Uterus (tissue), 4 donors: ENCODE data around the gene CPM. TPM values are rescaled to one million over a fixed set of nuclear protein-coding genes. Genes with fewer than 3 reads are reported as not detected.

ENCODE experiments used
- DNase-seq, 2 donors: peaks; one replicate each; pipeline ENCODE4 v3.0.0-alpha.2; 2019 to 2020
- H3K27ac ChIP-seq, 2 donors: fragments of 200-600 bp; sonication (generic); 1 replicate in 1 of 2; 2 replicates in 1 of 2; pipeline ENCODE4 v1.5.1; 2016 to 2018
- H3K27me3 ChIP-seq, 2 donors: fragments of 200-600 bp; sonication (generic); one replicate each; pipeline ENCODE4 v1.5.1; 2018 to 2019; ENCODE audit warnings: control low read depth in 1 of 2
- H3K36me3 ChIP-seq, 2 donors: fragments of 200-600 bp; sonication (generic); one replicate each; pipeline ENCODE4 v1.5.1; 2019; ENCODE audit warnings: control low read depth in 1 of 2
- H3K4me1 ChIP-seq, 2 donors: fragments of 200-600 bp; sonication (generic); one replicate each; pipeline ENCODE4 v1.5.1; 2018 to 2019; ENCODE audit warnings: control low read depth in 1 of 2
- H3K4me3 ChIP-seq, 2 donors: fragments of 200-600 bp; sonication (generic); 1 replicate in 1 of 2; 2 replicates in 1 of 2; pipeline ENCODE4 v1.5.1; 2018 to 2019; ENCODE audit warnings: mild to moderate bottlenecking in 1 of 2
- H3K9me3 ChIP-seq, 2 donors: fragments of 200-600 bp; sonication (generic); one replicate each; pipeline ENCODE4 v1.5.1; 2019; ENCODE audit warnings: control low read depth in 1 of 2
- POLR2A ChIP-seq, 2 donors: fragments of 450-650 bp; IDR thresholded peaks; one replicate each; pipeline ENCODE4 v1.6.1; 2016; ENCODE audit warnings: antibody characterized with exemption in 2 of 2, mild to moderate bottlenecking in 1 of 2, moderate library complexity in 1 of 2
- intact Hi-C: fragments of 100-400 bp; cut with DNase I; formaldehyde crosslinking; loops from one replicate; pipeline ENCODE4 v1.15.1; 2023; ENCODE audit warnings: low total_unique reads
- total RNA-seq, 4 donors: library from RNA; depleted of rRNA in 3 of 4; stranded (reverse); fragments of >200 nt in 3 of 4; gene quantifications; one replicate each; pipeline versions ENCODE4 v1.1.0 to v1.2.4, GENCODE V29; 2014 to 2023
- TF ChIP-seq, protein P1 (sequence below), 4 experiments: fragments of 200-600 bp in 2 of 4; fragments of 450-650 bp in 2 of 4; sonication (generic) in 2 of 4; IDR thresholded peaks; one replicate each; pipeline ENCODE4 v1.5.1; 2016 to 2019; ENCODE audit warnings: antibody characterized with exemption in 4 of 4, mild to moderate bottlenecking in 2 of 4, moderate library complexity in 1 of 4
- donor health status: DM: yes; HTN: yes; CAD: no.

Gene CPM
- total RNA-seq, 4 donors from 2014 or later, result 4.4 to 20.0 (median 10.7) TPM

DNA sequence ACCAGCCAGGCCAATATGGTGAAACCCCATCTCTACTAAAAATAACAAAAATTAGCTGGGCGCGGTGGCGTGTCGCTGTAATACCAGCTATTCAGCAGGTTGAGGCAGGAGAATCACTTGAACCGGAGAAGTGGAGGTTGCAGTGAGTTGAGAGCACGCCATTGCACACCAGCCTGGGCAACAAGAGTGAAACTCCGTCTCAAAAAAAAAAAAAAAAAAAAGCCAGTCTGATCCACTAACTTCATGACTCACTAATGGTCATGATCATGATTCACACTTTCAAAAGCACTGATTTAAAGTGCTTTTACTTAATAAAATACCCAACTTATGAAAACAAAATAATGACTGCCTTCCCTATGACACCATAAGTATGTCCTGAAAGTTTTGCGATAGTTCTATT lies 38.4 kb upstream of the CPM start:
- no peaks in the 10 kb centered on the region for H3K4me1 ChIP-seq

DNA sequence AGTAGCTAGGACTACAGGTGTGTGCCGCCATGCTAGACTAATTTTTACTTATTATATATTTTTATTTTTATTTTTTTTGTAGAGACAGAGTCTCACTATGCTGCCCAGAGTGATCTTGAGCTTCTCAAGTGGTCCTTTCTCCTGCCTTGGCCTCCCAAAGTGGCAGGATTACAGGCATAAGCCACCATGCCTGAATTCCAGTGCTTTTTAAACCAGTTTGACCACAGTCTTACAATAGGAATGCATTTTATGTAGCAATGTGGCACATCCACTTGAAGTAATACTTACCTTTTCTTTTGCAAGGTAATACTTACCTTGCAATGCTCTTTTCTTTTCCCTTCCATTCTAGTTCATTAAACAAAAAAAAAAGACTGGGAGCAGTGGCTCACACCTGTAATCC lies 38.0 kb upstream of the CPM start:
- Histone ChIP-seq H3K9me3 (no peaks in the 10 kb centered on the region), H3K4me1 (no peaks in the 10 kb centered on the region), H3K27ac (no peak overlapping the region), H3K27me3 (no peaks in the 10 kb centered on the region), H3K4me3 (no peak overlapping the region), H3K36me3 (no peaks in the 10 kb centered on the region)
- intact Hi-C loops, result no loop called here
- TF ChIP-seq, protein P1, sequence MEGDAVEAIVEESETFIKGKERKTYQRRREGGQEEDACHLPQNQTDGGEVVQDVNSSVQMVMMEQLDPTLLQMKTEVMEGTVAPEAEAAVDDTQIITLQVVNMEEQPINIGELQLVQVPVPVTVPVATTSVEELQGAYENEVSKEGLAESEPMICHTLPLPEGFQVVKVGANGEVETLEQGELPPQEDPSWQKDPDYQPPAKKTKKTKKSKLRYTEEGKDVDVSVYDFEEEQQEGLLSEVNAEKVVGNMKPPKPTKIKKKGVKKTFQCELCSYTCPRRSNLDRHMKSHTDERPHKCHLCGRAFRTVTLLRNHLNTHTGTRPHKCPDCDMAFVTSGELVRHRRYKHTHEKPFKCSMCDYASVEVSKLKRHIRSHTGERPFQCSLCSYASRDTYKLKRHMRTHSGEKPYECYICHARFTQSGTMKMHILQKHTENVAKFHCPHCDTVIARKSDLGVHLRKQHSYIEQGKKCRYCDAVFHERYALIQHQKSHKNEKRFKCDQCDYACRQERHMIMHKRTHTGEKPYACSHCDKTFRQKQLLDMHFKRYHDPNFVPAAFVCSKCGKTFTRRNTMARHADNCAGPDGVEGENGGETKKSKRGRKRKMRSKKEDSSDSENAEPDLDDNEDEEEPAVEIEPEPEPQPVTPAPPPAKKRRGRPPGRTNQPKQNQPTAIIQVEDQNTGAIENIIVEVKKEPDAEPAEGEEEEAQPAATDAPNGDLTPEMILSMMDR (IDR thresholded peaks at IDR 0.05), result no peak
- TF ChIP-seq POLR2A (IDR thresholded peaks at IDR 0.05), result no peak
- DNase-seq, result no peak

More for the DNA sequence above, 38.4 kb upstream of the CPM start:
- Histone ChIP-seq H3K27ac (no peak overlapping the region), H3K9me3 (no peaks in the 10 kb centered on the region), H3K27me3 (no peaks in the 10 kb centered on the region), H3K4me3 (no peak overlapping the region), H3K36me3 (no peaks in the 10 kb centered on the region)
- TF ChIP-seq POLR2A (IDR thresholded peaks at IDR 0.05), result no peak
- TF ChIP-seq, protein P1 (IDR thresholded peaks at IDR 0.05), result no peak
- intact Hi-C loops, result no loop called here
- no peak for DNase-seq

DNA sequence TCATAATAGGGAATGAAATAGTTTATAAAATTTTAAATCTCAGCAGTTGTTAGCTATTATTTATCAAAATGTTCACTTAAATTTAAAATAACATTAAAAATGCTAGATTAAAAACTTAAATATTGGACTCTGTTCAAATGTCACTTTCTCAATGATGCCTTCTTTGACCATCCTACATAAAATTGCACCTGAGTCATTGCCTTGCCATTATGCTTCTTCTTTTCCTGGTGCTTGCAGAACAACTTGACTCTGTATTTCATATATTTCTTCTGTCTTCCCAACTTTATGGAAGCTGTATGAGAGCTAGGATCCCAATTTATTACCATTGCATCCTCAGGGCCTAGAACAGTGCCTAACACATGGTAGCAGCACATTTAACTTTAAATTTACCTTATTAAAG lies 37.3 kb upstream of the CPM start:
- H3K9me3 ChIP-seq, result no peaks in the 10 kb centered on the region
- H3K4me1 ChIP-seq, result no peaks in the 10 kb centered on the region
- H3K27ac ChIP-seq, result no peak overlapping the region
- H3K36me3 ChIP-seq, result no peaks in the 10 kb centered on the region
- TF ChIP-seq, protein P1 (IDR thresholded peaks at IDR 0.05), result no peak
- TF ChIP-seq POLR2A (IDR thresholded peaks at IDR 0.05), result no peak
- intact Hi-C loops, result no loop called here
- H3K4me3 ChIP-seq, result no peak overlapping the region
- no peak for DNase-seq
- no peaks in the 10 kb centered on the region for H3K27me3 ChIP-seq

DNA sequence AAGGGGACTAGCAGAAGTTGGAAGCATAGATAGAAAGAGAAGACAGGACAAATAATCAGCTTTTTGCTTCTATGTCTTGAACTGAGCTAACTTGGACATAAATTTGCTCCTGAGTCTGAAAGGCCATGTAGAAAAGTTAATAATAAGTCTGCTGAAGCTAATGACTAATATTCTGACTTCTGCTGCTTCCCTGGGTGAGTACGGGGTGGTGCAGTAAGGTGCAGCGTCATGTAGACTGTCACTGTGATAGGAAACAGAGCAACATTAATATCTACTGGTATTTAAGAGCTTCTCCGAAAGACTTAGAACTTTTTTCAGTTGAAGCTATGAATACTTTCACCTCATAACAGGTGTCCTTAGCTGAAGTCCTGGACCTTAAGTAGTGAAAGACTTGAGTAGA lies 34.1 kb upstream of the CPM start:
- Histone ChIP-seq H3K36me3 (no peaks in the 10 kb centered on the region), H3K4me3 (no peak overlapping the region), H3K27ac (no peak overlapping the region), H3K27me3 (no peaks in the 10 kb centered on the region), H3K9me3 (no peaks in the 10 kb centered on the region), H3K4me1 (no peaks in the 10 kb centered on the region)
- DNase-seq, result no peak
- intact Hi-C loops, result no loop called here
- no peak for TF ChIP-seq POLR2A (IDR thresholded peaks at IDR 0.05)
- TF ChIP-seq, protein P1 (IDR thresholded peaks at IDR 0.05), result no peak

DNA sequence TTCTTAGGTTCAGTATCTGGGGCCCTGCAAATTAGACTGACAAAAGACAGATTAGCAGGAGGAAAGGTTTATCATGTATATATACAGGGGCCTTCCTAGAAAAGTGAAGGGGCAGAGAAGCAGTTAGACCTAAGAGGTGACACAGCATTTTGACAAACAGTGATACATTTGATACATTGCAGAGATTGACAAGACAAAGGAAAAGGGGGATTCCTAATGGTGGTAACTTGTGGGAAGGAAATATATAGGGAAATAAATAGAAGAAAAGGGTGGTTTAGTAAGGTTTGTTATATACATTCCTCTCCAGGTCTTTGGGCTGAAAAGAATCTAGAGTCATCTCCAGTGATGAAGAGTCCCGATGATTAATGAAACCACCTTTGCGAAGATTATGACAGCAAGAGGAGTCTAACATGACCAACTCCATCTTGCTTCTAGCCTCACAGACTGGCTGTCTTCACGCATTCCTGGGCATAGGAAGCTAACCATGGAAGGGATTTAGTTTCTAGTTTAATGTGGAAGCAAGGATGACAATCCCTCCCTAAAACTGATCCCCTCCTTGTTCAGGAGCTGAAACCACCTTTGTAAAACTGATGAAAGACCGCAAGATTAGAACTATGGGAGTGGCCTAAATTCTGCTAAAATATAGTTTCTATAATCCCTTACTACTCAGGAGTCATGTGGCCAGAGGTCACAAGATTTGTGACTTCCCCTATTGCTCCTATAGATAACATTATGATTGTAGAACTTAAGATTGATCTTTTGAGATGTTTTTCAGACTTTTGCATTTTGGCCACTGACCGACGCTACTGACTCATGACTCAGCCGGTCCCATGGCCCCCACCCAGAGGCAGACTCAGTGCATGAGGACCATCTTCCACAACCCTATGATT lies 31.1 kb upstream of the CPM start:
- no peak overlapping the region for H3K4me3 ChIP-seq
- H3K36me3 ChIP-seq, result no peaks in the 10 kb centered on the region
- H3K9me3 ChIP-seq, result no peaks in the 10 kb centered on the region
- H3K4me1 ChIP-seq, result no peaks in the 10 kb centered on the region
- TF ChIP-seq POLR2A (IDR thresholded peaks at IDR 0.05), result no peak
- TF ChIP-seq, protein P1 (IDR thresholded peaks at IDR 0.05), result no peak
- intact Hi-C loops, result no loop called here
- no peak overlapping the region for H3K27ac ChIP-seq
- no peaks in the 10 kb centered on the region for H3K27me3 ChIP-seq
- DNase-seq, result no peak
